ENCODE measurements around the gene ENTPD6.

Gene ENTPD6

GRCh38 chr20:25223179-25223661 lies 27.7 kb downstream of the ENTPD6 start (continued):
- TF ChIP-seq, protein P1, sequence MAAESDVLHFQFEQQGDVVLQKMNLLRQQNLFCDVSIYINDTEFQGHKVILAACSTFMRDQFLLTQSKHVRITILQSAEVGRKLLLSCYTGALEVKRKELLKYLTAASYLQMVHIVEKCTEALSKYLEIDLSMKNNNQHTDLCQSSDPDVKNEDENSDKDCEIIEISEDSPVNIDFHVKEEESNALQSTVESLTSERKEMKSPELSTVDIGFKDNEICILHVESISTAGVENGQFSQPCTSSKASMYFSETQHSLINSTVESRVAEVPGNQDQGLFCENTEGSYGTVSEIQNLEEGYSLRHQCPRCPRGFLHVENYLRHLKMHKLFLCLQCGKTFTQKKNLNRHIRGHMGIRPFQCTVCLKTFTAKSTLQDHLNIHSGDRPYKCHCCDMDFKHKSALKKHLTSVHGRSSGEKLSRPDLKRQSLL (tag by site-specific recombination; IDR thresholded peaks at IDR 0.05), result no peak
- no peak for TF ChIP-seq ZNF426 (tag by site-specific recombination; IDR thresholded peaks at IDR 0.05)
- TF ChIP-seq MEIS1 (CRISPR knock-in tag; IDR thresholded peaks at IDR 0.05; ENCODE audit: borderline replicate concordance), result no peak
- no peak for TF ChIP-seq SP3 (tag by site-specific recombination; IDR thresholded peaks at IDR 0.05)
- no peak for TF ChIP-seq ZNF48 (tag by site-specific recombination; IDR thresholded peaks at IDR 0.05)
- peak; percentile 59 for TF ChIP-seq ZFHX2 (tag by site-specific recombination; conservative IDR thresholded peaks at IDR 0.05)
- no peak for TF ChIP-seq KLF7 (tag by site-specific recombination; IDR thresholded peaks at IDR 0.05; ENCODE audit: borderline replicate concordance)
- no peak for TF ChIP-seq ZBTB26 (tag by site-specific recombination; optimal IDR thresholded peaks at IDR 0.05)
- TF ChIP-seq ZNF404 (tag by site-specific recombination; IDR thresholded peaks at IDR 0.05), result no peak
- TF ChIP-seq, protein P2, sequence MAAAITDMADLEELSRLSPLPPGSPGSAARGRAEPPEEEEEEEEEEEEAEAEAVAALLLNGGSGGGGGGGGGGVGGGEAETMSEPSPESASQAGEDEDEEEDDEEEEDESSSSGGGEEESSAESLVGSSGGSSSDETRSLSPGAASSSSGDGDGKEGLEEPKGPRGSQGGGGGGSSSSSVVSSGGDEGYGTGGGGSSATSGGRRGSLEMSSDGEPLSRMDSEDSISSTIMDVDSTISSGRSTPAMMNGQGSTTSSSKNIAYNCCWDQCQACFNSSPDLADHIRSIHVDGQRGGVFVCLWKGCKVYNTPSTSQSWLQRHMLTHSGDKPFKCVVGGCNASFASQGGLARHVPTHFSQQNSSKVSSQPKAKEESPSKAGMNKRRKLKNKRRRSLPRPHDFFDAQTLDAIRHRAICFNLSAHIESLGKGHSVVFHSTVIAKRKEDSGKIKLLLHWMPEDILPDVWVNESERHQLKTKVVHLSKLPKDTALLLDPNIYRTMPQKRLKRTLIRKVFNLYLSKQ (tag by site-specific recombination; IDR thresholded peaks at IDR 0.05; ENCODE audit: borderline replicate concordance), result no peak
- TF ChIP-seq ZSCAN23 (tag by site-specific recombination; IDR thresholded peaks at IDR 0.05), result no peak
- TF ChIP-seq KLF8 (tag by site-specific recombination; IDR thresholded peaks at IDR 0.05), result no peak
- TF ChIP-seq ZNF138 (tag by site-specific recombination; IDR thresholded peaks at IDR 0.05; ENCODE audit: borderline replicate concordance), result no peak
- TF ChIP-seq, protein P3, sequence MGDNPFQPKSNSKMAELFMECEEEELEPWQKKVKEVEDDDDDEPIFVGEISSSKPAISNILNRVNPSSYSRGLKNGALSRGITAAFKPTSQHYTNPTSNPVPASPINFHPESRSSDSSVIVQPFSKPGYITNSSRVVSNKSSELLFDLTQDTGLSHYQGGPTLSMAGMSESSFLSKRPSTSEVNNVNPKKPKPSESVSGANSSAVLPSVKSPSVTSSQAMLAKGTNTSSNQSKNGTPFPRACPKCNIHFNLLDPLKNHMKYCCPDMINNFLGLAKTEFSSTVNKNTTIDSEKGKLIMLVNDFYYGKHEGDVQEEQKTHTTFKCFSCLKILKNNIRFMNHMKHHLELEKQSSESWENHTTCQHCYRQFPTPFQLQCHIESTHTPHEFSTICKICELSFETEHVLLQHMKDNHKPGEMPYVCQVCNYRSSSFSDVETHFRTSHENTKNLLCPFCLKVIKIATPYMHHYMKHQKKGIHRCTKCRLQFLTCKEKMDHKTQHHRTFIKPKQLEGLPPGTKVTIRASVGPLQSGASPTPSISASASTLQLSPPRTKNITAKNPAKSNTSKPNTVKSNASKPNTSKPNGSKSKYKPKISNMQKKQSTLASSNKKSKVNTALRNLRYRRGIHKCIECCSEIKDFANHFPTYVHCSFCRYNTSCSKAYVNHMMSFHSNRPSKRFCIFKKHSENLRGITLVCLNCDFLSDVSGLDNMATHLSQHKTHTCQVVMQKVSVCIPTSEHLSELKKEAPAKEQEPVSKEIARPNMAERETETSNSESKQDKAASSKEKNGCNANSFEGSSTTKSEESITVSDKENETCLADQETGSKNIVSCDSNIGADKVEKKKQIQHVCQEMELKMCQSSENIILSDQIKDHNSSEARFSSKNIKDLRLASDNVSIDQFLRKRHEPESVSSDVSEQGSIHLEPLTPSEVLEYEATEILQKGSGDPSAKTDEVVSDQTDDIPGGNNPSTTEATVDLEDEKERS (tag by site-specific recombination; IDR thresholded peaks at IDR 0.05), result no peak
- no peak for TF ChIP-seq TSHZ1 (tag by site-specific recombination; IDR thresholded peaks at IDR 0.05; ENCODE audit: borderline replicate concordance)
- TF ChIP-seq ZNF311 (tag by site-specific recombination; IDR thresholded peaks at IDR 0.05; ENCODE audit: borderline replicate concordance), result no peak
- TF ChIP-seq ZNF175 (tag by site-specific recombination; IDR thresholded peaks at IDR 0.05), result no peak
- 0 out of 2 replicates have a peak, but pooled peaks have one; percentile 37 for TF ChIP-seq HIC1 (tag by site-specific recombination; IDR thresholded peaks at IDR 0.05)
- no peak for TF ChIP-seq ZNF23 (tag by site-specific recombination; IDR thresholded peaks at IDR 0.05; ENCODE audit: borderline replicate concordance)
- TF ChIP-seq BCL11A (tag by site-specific recombination; IDR thresholded peaks at IDR 0.05; ENCODE audit: low read depth), result 0 out of 2 replicates have a peak, but pooled peaks have one; percentile 26
- TF ChIP-seq ZNF768 (tag by site-specific recombination; IDR thresholded peaks at IDR 0.05), result no peak
- TF ChIP-seq ZNF221 (tag by site-specific recombination; IDR thresholded peaks at IDR 0.05; ENCODE audit: borderline replicate concordance), result no peak
- TF ChIP-seq SCRT2 (tag by site-specific recombination; IDR thresholded peaks at IDR 0.05), result peak; percentile 55; the same call in 1 of the 2 replicates
- no peak for TF ChIP-seq ZNF350 (tag by site-specific recombination; IDR thresholded peaks at IDR 0.05)
- peak; percentile 97 for TF ChIP-seq GLIS1 (tag by site-specific recombination; IDR thresholded peaks at IDR 0.05)
- TF ChIP-seq ZIC2 (tag by site-specific recombination; IDR thresholded peaks at IDR 0.05), result peak; percentile 99
- no peak for TF ChIP-seq ZNF211 (tag by site-specific recombination; IDR thresholded peaks at IDR 0.05; ENCODE audit: low read depth)

All from HEK293 (cell line).